Thyroid gland (tissue), 4 donors: Measurements from ENCODE around the gene CHMP1A.

Experiments
- POLR2A ChIP-seq, 2 donors: fragments of 450-650 bp; IDR thresholded peaks; one replicate each; pipeline ENCODE4 v1.6.1; 2017; ENCODE audit warnings: antibody characterized with exemption in 2 of 2, mild to moderate bottlenecking in 2 of 2, moderate library complexity in 1 of 2
- TF ChIP-seq, protein P1 (sequence below), 6 experiments: fragments of 200-600 bp in 3 of 6; fragments of 450-650 bp in 3 of 6; sonication (generic) in 3 of 6; IDR thresholded peaks; one replicate each; pipeline ENCODE4 v1.5.1; 2016 to 2019; ENCODE audit warnings: antibody characterized with exemption in 6 of 6, mild to moderate bottlenecking in 2 of 6, inconsistent platforms in 1 of 6, moderate library complexity in 1 of 6

DNA sequence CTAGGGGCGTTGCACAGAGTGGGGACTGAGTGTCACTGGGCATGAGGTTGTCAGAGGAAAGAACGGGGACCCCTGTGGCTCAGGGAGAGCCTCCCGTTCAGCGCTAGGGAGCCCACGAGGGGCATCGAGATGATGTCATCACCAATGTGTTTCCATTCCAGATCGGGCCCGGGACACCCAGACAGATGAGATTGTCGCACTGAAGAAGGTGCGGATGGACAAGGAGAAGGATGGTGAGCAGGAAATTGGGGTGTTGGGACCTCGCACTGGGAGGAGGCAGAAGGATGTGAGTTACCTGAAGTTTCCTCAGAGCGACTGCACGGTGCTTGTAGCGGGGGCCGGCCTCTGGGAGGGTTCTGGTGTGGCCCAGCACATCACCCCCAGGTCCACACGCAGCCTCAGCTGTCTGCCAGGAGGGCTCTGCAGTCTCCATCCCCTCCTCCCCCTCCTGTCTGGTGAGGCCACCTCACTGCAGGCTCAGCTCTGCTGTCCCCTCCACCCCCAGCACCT, 32.9 kb upstream of the CHMP1A start:
- TF ChIP-seq, protein P1, sequence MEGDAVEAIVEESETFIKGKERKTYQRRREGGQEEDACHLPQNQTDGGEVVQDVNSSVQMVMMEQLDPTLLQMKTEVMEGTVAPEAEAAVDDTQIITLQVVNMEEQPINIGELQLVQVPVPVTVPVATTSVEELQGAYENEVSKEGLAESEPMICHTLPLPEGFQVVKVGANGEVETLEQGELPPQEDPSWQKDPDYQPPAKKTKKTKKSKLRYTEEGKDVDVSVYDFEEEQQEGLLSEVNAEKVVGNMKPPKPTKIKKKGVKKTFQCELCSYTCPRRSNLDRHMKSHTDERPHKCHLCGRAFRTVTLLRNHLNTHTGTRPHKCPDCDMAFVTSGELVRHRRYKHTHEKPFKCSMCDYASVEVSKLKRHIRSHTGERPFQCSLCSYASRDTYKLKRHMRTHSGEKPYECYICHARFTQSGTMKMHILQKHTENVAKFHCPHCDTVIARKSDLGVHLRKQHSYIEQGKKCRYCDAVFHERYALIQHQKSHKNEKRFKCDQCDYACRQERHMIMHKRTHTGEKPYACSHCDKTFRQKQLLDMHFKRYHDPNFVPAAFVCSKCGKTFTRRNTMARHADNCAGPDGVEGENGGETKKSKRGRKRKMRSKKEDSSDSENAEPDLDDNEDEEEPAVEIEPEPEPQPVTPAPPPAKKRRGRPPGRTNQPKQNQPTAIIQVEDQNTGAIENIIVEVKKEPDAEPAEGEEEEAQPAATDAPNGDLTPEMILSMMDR (IDR thresholded peaks at IDR 0.05) = no peak
- no peak for TF ChIP-seq POLR2A (IDR thresholded peaks at IDR 0.05)
